HEK293 (cell line): ENCODE results near the gene STX18.

Experiments used
- CTCF ChIP-seq: fragments of 450-650 bp; formaldehyde crosslinking; IDR thresholded peaks from 2 replicates; pipeline ENCODE4 v1.5.1; 2016; ENCODE audit warnings: missing biosample characterization, missing genetic modification characterization
- ELK4 ChIP-seq: IDR thresholded peaks from 2 replicates; pipeline ENCODE4 v1.6.1; 2011; ENCODE audit warnings: mild to moderate bottlenecking, low read depth, low read length, borderline replicate concordance
- PATZ1 ChIP-seq: fragments of 450-650 bp; formaldehyde crosslinking; IDR thresholded peaks from 2 replicates; pipeline ENCODE4 v1.5.1; 2016; ENCODE audit warnings: missing biosample characterization, missing genetic modification characterization
- SETDB1 ChIP-seq: IDR thresholded peaks from one replicate; pipeline ENCODE4 v1.6.1; 2017; ENCODE audit warnings: mild to moderate bottlenecking, low read length, moderate library complexity, mixed read lengths; ENCODE audit not compliant: insufficient read length
- YY2 ChIP-seq: fragments of 450-650 bp; formaldehyde crosslinking; IDR thresholded peaks from 2 replicates; pipeline ENCODE4 v1.5.1; 2016; ENCODE audit warnings: missing biosample characterization, missing genetic modification characterization
- ZBTB11 ChIP-seq: fragments of 450-650 bp; formaldehyde crosslinking; conservative IDR thresholded peaks from 2 replicates; pipeline ENCODE4 v1.5.1; 2016; ENCODE audit warnings: low read depth, missing biosample characterization, missing genetic modification characterization
- ZNF121 ChIP-seq: fragments of 450-650 bp; formaldehyde crosslinking; IDR thresholded peaks from 2 replicates; pipeline ENCODE4 v1.5.1; 2016; ENCODE audit warnings: missing biosample characterization, missing genetic modification characterization
- ZNF202 ChIP-seq: fragments of 450-650 bp; formaldehyde crosslinking; IDR thresholded peaks from 2 replicates; pipeline ENCODE4 v1.5.1; 2016; ENCODE audit warnings: missing biosample characterization, missing genetic modification characterization, borderline replicate concordance
- ZNF302 ChIP-seq: fragments of 450-650 bp; formaldehyde crosslinking; IDR thresholded peaks from 2 replicates; pipeline ENCODE4 v1.5.1; 2016; ENCODE audit warnings: missing biosample characterization, missing genetic modification characterization, low read depth
- ZNF311 ChIP-seq: fragments of 450-650 bp; formaldehyde crosslinking; IDR thresholded peaks from 2 replicates; pipeline ENCODE4 v1.5.1; 2017; ENCODE audit warnings: missing biosample characterization, missing genetic modification characterization, borderline replicate concordance
- ZNF510 ChIP-seq: fragments of 450-650 bp; formaldehyde crosslinking; IDR thresholded peaks from 2 replicates; pipeline ENCODE4 v1.5.1; 2018; ENCODE audit warnings: mild to moderate bottlenecking, missing genetic modification characterization, missing biosample characterization; ENCODE audit not compliant: insufficient replicate concordance
- ZNF530 ChIP-seq: fragments of 450-650 bp; formaldehyde crosslinking; IDR thresholded peaks from 2 replicates; pipeline ENCODE4 v1.5.1; 2016; ENCODE audit warnings: low read depth, missing biosample characterization, missing genetic modification characterization
- ZNF837 ChIP-seq: fragments of 450-650 bp; formaldehyde crosslinking; IDR thresholded peaks from 2 replicates; pipeline ENCODE4 v1.5.1; 2016; ENCODE audit warnings: missing biosample characterization, missing genetic modification characterization

DNA sequence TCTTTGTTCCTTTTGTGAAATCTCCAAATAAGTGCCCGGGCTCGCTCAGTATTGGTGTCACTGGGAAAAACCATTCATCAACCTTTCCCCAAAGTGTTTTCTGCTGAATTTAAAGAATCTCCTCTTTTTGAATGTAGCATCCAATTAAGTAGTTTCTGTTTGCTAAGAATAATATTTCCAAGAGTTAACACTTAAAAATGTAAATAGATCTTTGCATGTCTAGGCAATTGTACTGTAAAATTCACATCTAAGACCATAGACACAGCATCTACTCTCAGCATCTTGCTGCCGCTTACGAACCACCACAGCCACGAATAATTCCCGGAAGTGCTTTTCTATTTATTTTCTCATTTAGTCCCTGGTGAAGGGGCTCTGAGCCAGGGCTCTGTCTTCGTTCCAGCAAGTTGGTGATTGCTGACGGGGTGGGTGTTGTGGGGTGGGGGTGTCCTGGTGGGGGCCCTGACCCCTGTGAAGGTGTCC lies 153.5 kb downstream of the STX18 start:
- no peak for TF ChIP-seq PATZ1 (tag by site-specific recombination)
- no peak for TF ChIP-seq ZNF837 (tag by site-specific recombination)
- no peak for TF ChIP-seq ZBTB11
- TF ChIP-seq ZNF311 (tag by site-specific recombination), result no peak
- TF ChIP-seq YY2, result no peak
- no peak for TF ChIP-seq CTCF
- TF ChIP-seq ZNF121 (tag by site-specific recombination), result no peak
- TF ChIP-seq ELK4, result no peak
- TF ChIP-seq SETDB1, result no peak
- no peak for TF ChIP-seq ZNF202 (tag by site-specific recombination)
- no peak for TF ChIP-seq ZNF530 (tag by site-specific recombination)
- no peak for TF ChIP-seq ZNF302
- no peak for TF ChIP-seq ZNF510 (tag by site-specific recombination)
